ENCODE data around the gene AIG1. TPM values are rescaled to one million over a fixed set of nuclear protein-coding genes. Genes with fewer than 3 reads are reported as not detected.

The AIG1 gene
- polyA plus RNA-seq, 1 of the 3 experiments (the other 2 are of a cell fraction): 36.8 TPM

DNA sequence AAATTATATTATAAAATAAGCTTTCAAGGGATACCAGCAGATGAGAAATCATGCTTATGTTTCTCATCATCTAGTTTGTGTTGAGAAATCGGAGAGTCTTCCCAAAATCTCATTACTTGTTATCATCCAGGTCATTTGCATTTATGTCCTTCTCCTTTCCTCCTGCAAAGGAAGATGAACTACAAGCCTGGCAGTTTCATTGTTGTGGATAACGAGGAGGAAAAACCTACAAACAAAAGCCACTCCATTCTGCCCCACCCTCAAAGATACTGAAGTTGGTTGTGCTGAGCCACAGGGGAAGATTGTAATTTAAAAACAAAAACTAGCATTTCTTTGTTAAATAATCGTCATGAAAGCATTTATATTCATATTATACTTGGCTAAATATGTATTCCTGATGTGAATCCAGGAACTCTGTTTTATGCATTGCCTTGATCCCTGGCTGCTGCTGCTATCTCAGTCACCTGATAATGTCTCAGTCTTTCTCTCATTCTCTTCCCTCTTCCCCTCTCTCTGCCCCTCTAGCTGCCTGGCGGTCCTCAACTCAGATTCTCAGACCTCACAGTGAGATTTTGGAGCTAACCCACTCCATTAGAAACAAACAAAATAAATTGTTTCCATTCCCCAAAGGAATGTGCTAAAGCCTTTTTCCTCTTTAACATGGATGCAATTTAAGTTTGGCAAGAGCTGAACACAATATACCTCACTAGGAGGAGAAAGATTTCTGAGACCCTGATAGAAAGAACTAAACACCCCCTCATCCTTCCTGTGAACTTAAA lies 204.5 kb downstream of the AIG1 start (continued):
- no peak for TF ChIP-seq RAD21 (IDR thresholded peaks at IDR 0.05; ENCODE audit: low read length)
- TF ChIP-seq, protein P1, sequence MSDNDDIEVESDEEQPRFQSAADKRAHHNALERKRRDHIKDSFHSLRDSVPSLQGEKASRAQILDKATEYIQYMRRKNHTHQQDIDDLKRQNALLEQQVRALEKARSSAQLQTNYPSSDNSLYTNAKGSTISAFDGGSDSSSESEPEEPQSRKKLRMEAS (IDR thresholded peaks at IDR 0.05; ENCODE audit: low read depth): no peak
- no peak for TF ChIP-seq TAF1 (IDR thresholded peaks at IDR 0.05; ENCODE audit: borderline replicate concordance, low read depth, low read length)

DNA sequence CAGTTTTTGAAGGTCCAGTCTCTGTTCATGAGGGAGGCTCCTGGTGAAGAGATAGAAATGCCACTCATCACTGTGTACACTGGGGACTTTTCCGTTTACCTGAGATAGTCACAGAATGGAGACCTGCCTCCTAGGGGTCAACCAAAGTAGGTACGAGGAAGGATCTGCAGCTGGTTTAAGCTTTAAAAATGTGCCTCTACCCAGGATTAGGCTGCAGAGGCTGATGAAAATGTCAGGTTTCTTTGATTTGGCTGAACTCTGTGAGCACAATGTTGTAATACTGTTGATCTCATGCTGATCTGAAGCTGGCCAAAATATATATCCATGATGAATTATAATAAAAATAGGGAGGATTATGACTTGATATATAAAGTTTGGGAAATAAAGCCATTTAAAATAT lies 207.1 kb downstream of the AIG1 start:
- 100% methylated on average over 2 of the region's 2 CpGs for WGBS (ENCODE audit: low lambda C conversion rate)
- TF ChIP-seq, protein P2, sequence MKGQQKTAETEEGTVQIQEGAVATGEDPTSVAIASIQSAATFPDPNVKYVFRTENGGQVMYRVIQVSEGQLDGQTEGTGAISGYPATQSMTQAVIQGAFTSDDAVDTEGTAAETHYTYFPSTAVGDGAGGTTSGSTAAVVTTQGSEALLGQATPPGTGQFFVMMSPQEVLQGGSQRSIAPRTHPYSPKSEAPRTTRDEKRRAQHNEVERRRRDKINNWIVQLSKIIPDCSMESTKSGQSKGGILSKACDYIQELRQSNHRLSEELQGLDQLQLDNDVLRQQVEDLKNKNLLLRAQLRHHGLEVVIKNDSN (IDR thresholded peaks at IDR 0.05; ENCODE audit: borderline replicate concordance, low read depth): no peak
- TF ChIP-seq TCF12 (IDR thresholded peaks at IDR 0.05) (no peak), JUND (IDR thresholded peaks at IDR 0.05) (no peak), RCOR1 (IDR thresholded peaks at IDR 0.05; ENCODE audit: low read length) (no peak), GABPA (IDR thresholded peaks at IDR 0.05; ENCODE audit: low read depth) (no peak), FOSL2 (IDR thresholded peaks at IDR 0.05; ENCODE audit: borderline replicate concordance, low read depth) (no peak), SMC3 (IDR thresholded peaks at IDR 0.05; ENCODE audit: low read depth, low read length) (no peak), RAD21 (IDR thresholded peaks at IDR 0.05; ENCODE audit: low read length) (no peak), RFX5 (IDR thresholded peaks at IDR 0.05; ENCODE audit: low read length) (no peak), EP300 (IDR thresholded peaks at IDR 0.05; ENCODE audit: borderline replicate concordance in 1 of 2, low read depth in 1 of 2, low read length in 1 of 2) (no peak), SIN3A (IDR thresholded peaks at IDR 0.05; ENCODE audit: borderline replicate concordance, low read depth, low read length) (no peak), FOXJ3 (CRISPR knock-in tag; IDR thresholded peaks at IDR 0.05) (no peak), NRF1 (IDR thresholded peaks at IDR 0.05; ENCODE audit: low read depth, low read length) (no peak), TAF1 (IDR thresholded peaks at IDR 0.05; ENCODE audit: borderline replicate concordance, low read depth, low read length) (no peak), POLR2AphosphoS5 (IDR thresholded peaks at IDR 0.05; ENCODE audit: low read depth, low read length) (no peak)
- TF ChIP-seq, protein P3, sequence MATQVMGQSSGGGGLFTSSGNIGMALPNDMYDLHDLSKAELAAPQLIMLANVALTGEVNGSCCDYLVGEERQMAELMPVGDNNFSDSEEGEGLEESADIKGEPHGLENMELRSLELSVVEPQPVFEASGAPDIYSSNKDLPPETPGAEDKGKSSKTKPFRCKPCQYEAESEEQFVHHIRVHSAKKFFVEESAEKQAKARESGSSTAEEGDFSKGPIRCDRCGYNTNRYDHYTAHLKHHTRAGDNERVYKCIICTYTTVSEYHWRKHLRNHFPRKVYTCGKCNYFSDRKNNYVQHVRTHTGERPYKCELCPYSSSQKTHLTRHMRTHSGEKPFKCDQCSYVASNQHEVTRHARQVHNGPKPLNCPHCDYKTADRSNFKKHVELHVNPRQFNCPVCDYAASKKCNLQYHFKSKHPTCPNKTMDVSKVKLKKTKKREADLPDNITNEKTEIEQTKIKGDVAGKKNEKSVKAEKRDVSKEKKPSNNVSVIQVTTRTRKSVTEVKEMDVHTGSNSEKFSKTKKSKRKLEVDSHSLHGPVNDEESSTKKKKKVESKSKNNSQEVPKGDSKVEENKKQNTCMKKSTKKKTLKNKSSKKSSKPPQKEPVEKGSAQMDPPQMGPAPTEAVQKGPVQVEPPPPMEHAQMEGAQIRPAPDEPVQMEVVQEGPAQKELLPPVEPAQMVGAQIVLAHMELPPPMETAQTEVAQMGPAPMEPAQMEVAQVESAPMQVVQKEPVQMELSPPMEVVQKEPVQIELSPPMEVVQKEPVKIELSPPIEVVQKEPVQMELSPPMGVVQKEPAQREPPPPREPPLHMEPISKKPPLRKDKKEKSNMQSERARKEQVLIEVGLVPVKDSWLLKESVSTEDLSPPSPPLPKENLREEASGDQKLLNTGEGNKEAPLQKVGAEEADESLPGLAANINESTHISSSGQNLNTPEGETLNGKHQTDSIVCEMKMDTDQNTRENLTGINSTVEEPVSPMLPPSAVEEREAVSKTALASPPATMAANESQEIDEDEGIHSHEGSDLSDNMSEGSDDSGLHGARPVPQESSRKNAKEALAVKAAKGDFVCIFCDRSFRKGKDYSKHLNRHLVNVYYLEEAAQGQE (IDR thresholded peaks at IDR 0.05; ENCODE audit: low read depth, low read length): no peak
- DNase-seq: no peak

More for the DNA sequence above, 207.1 kb downstream of the AIG1 start:
- ChIA-PET CTCF (interaction anchor here (0.7 to 0.9 kb wide), 2 partner anchors 159 to 458 kb away, joined by 3 read pairs; no protein-coding TSS in a partner anchor), POLR2A (no interaction called here)
- no peaks in the 10 kb centered on the region for H3K79me2 ChIP-seq (ENCODE audit: insufficient read depth)
- no peaks in the 10 kb centered on the region for H4K20me1 ChIP-seq (ENCODE audit: insufficient read depth)
- no peaks in the 10 kb centered on the region for H3K9me3 ChIP-seq
- H3K36me3 ChIP-seq (replicated peaks in 1 of 2; ENCODE audit: control insufficient read depth in 1 of 2, insufficient read depth in 2 of 2, low read length in 1 of 2): no peaks in the 10 kb centered on the region
- no peaks in the 10 kb centered on the region for H3K9me2 ChIP-seq
- H3K27me3 ChIP-seq (ENCODE audit: insufficient read depth): no peaks in the 10 kb centered on the region
- no peak overlapping the region for H3K27ac ChIP-seq (ENCODE audit: low read depth in 2 of 2, low read length in 1 of 2)
- no peak overlapping the region for H3K9ac ChIP-seq
- H3F3A ChIP-seq (replicated peaks; ENCODE audit: insufficient read depth): peaks cover 15% of the 10 kb centered on the region
- H3K4me2 ChIP-seq: no peak overlapping the region
- H3K4me1 ChIP-seq (ENCODE audit: control insufficient read depth in 1 of 2, insufficient read depth in 2 of 2, low read depth in 1 of 2, low read length in 1 of 2): peaks cover 3 to 15% of the 10 kb centered on the region in 2 experiments; a peak in 2 of 4 replicates
- H2AFZ ChIP-seq (ENCODE audit: low read depth): no peak overlapping the region
- H3K4me3 ChIP-seq (ENCODE audit: low read depth in 2 of 2, low read length in 1 of 2): no peak overlapping the region
